ENCODE measurements around the gene DNAI7. TPM values are rescaled to one million over a fixed set of nuclear protein-coding genes. Genes with fewer than 3 reads are reported as not detected.

DNAI7 gene
- total RNA-seq, 4 donors from 2014 or later, result 5.1 to 9.2 (median 6.9) TPM

DNA sequence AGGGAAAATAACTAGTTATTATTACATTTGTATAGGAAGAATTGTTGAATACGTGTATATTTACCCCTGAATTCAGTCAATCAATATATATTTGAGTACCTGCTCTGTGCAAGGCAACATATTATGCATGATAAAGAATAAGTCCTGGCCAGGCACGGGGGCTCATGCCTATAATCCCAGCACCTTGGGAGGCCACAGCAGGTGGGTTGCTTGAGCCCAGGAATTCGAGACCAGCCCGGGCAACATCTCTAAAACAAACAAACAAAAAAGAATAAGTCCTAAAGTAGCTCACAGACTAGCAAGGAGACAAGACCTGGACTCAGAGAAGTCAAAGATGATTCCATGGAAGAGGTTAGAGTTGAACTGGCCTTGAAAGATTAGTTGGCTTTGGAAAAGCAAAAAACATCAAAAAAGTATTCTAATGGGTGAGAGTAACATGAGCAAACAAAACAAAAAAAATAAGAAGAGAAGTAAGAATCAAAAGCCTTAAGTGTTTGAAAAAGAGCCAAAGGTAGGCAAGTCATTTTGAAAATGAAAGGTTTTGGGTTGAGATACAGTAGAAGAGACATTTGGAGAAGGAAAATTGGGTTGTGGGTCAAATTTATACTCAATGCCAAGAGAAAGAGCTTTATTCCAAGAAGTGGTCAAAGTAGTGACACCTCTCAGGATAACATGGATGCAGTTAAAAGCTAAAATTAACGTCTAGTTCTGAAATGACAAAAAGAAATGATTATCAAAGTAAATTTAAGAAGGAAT lies 130.9 kb downstream of the DNAI7 start:
- H3K9me3 ChIP-seq, result no peaks in the 10 kb centered on the region
- intact Hi-C loops (cut with DNase I), result no loop called here
- H3K27ac ChIP-seq, result no peak overlapping the region
- no peaks in the 10 kb centered on the region for H3K36me3 ChIP-seq
- no peaks in the 10 kb centered on the region for H3K4me1 ChIP-seq
- no peak overlapping the region for H3K4me3 ChIP-seq (replicated peaks in 1 of 3)
- 60 to 64% methylated on average over 5 of the region's 5 CpGs for WGBS, 2 donors
- H3K27me3 ChIP-seq, result no peaks in the 10 kb centered on the region
- no peak for DNase-seq
- no peak for TF ChIP-seq POLR2A (IDR thresholded peaks at IDR 0.05)
- no peak for TF ChIP-seq CTCF (IDR thresholded peaks at IDR 0.05)

DNA sequence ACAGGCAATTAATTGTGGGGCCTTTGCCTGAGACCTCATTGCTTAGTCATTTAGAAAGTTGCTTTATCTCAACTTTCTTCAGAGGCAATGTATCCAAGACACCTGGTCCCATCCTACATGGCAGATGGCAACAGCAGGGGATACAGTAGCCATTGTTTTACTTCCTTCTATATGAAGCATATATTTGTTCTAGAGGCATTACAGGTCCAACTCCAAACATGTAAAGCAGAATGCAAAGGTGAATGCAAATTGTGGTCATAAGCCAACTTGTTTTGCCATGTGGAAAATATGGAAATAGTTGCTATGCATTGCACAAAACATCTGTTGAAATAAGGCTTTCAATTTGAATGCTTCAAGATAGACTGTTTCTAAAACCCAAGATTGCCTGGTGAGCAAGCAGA lies 136.3 kb downstream of the DNAI7 start:
- H3K9me3 ChIP-seq, result no peaks in the 10 kb centered on the region
- peaks cover 0 to 5% of the 10 kb centered on the region in 2 donors for H3K4me1 ChIP-seq
- intact Hi-C loops (cut with DNase I), result no loop called here
- no peaks in the 10 kb centered on the region for H3K36me3 ChIP-seq
- no peak overlapping the region for H3K4me3 ChIP-seq (replicated peaks in 1 of 3)
- H3K27ac ChIP-seq, result no peak overlapping the region
- no peaks in the 10 kb centered on the region for H3K27me3 ChIP-seq
- no peak for DNase-seq
- no peak for TF ChIP-seq POLR2A (IDR thresholded peaks at IDR 0.05)

Other genes with a start within 250 kb of the DNAI7 start
- gene BCAT1, start 246.1 kb downstream of the DNAI7 start, total RNA-seq, result 10 to 100 TPM in 3 of 4 donors, 1 to 10 TPM in 1; 3.8 to 49.1 (median 13.2) TPM
- gene ETFRF1, start 77 bp upstream of the DNAI7 start, total RNA-seq, result 10 to 100 TPM; 65.4 to 80.7 (median 75.9) TPM
- 10 to 100 TPM; 17.3 to 25.7 (median 22.3) TPM for gene KRAS, start 55.8 kb upstream of the DNAI7 start, total RNA-seq